Neural progenitor cell (in vitro differentiated cells): ENCODE data around the gene SDF4. TPM values are rescaled to one million over a fixed set of nuclear protein-coding genes. Genes with fewer than 3 reads are reported as not detected.

Experiments used
- DNase-seq: peaks from one replicate; pipeline ENCODE4 v3.0.0-alpha.2; 2016; ENCODE audit warnings: low spot score
- H2AFZ ChIP-seq: fragments of 200-600 bp; sonication (generic); replicated peaks from 2 replicates; pipeline ENCODE4 v1.6.1; 2016; ENCODE audit warnings: antibody characterized with exemption
- H3F3A ChIP-seq: fragments of 200-600 bp; sonication (generic); 2 replicates; pipeline ENCODE4 v1.6.1; 2016; ENCODE audit warnings: antibody characterized with exemption, low read depth
- H3K27ac ChIP-seq: fragments of 200-600 bp; sonication (generic); 2 replicates; pipeline ENCODE4 v1.5.1; 2016; ENCODE audit warnings: mild to moderate bottlenecking
- H3K27me3 ChIP-seq: fragments of 200-600 bp; sonication (generic); 2 replicates; pipeline ENCODE4 v1.6.1; 2016; ENCODE audit warnings: mild to moderate bottlenecking, moderate library complexity
- H3K36me3 ChIP-seq: fragments of 200-600 bp; sonication (generic); 2 replicates; pipeline ENCODE4 v1.5.1; 2016
- H3K4me1 ChIP-seq: fragments of 200-600 bp; sonication (generic); 2 replicates; pipeline ENCODE4 v1.6.1; 2016; ENCODE audit warnings: mixed run types
- H3K4me2 ChIP-seq: fragments of 200-600 bp; sonication (generic); 2 replicates; pipeline ENCODE4 v1.6.1; 2016
- H3K4me3 ChIP-seq: fragments of 200-600 bp; sonication (generic); 2 replicates; pipeline ENCODE4 v1.5.1; 2016
- H3K79me2 ChIP-seq: fragments of 200-600 bp; sonication (generic); 2 replicates; pipeline ENCODE4 v1.6.1; 2016; ENCODE audit warnings: low read depth
- H3K9ac ChIP-seq: fragments of 200-600 bp; sonication (generic); 2 replicates; pipeline ENCODE4 v1.6.1; 2016
- H3K9me3 ChIP-seq: fragments of 200-600 bp; sonication (generic); 2 replicates; pipeline ENCODE4 v1.5.1; 2016; ENCODE audit warnings: low read depth
- H4K20me1 ChIP-seq: fragments of 200-600 bp; sonication (generic); 2 replicates; pipeline ENCODE4 v1.6.1; 2016; ENCODE audit warnings: low read depth
- H3K27ac Mint-ChIP-seq: 3 replicates; pipeline ENCODE4 v1.8.0; 2021; ENCODE audit warnings: mixed read lengths
- H3K27me3 Mint-ChIP-seq: 2 replicates; pipeline ENCODE4 v1.8.0; 2022; ENCODE audit warnings: low read depth, mild to moderate bottlenecking, inconsistent platforms, moderate library complexity, mixed read lengths; ENCODE audit not compliant: insufficient read depth
- H3K36me3 Mint-ChIP-seq: 3 replicates; pipeline ENCODE4 v1.8.0; 2021; ENCODE audit warnings: mixed read lengths
- H3K4me1 Mint-ChIP-seq: 3 replicates; pipeline ENCODE4 v1.8.0; 2021; ENCODE audit warnings: mixed read lengths
- H3K4me3 Mint-ChIP-seq: 3 replicates; pipeline ENCODE4 v1.8.0; 2021; ENCODE audit warnings: mild to moderate bottlenecking, moderate library complexity, mixed read lengths
- H3K9me3 Mint-ChIP-seq: 3 replicates; pipeline ENCODE4 v1.8.0; 2020; ENCODE audit warnings: mixed read lengths
- CTCF ChIP-seq: fragments of 200-600 bp; sonication (generic); IDR thresholded peaks from 2 replicates; pipeline ENCODE4 v1.5.1; 2017; ENCODE audit warnings: antibody characterized with exemption, mild to moderate bottlenecking
- EZH2 ChIP-seq: fragments of 200-600 bp; sonication (generic); IDR thresholded peaks from 2 replicates; pipeline ENCODE4 v1.6.1; 2017; ENCODE audit warnings: antibody characterized with exemption, mild to moderate bottlenecking, moderate library complexity
- EZH2phosphoT487 ChIP-seq: fragments of 200-600 bp; sonication (generic); IDR thresholded peaks from 2 replicates; pipeline ENCODE4 v1.6.1; 2017; ENCODE audit warnings: antibody characterized with exemption
- total RNA-seq: library from RNA; depleted of rRNA; stranded (reverse); fragments of >200 nt; gene quantifications from 2 replicates; pipeline ENCODE4 v1.2.3, GENCODE V29; 2015; ENCODE audit warnings: low replicate concordance

Gene SDF4
- total RNA-seq, 1 donor from 2014 or later, result 16.6 TPM

- Mint-ChIP-seq H3K9me3 (peaks cover 23% of the 10 kb centered on the region), H3K36me3 (peaks cover 2% of the 10 kb centered on the region), H3K4me1 (peaks cover 1% of the 10 kb centered on the region), H3K27me3 (no peaks in the 10 kb centered on the region), H3K27ac (no peak overlapping the region), H3K4me3 (no peak overlapping the region)
- H2AFZ ChIP-seq, result no peak overlapping the region
- no peak for DNase-seq
- H4K20me1 ChIP-seq, result no peaks in the 10 kb centered on the region
- TF ChIP-seq CTCF (no peak), EZH2phosphoT487 (no peak), EZH2 (no peak)
- no peaks in the 10 kb centered on the region for H3K79me2 ChIP-seq
- H3K9me3 ChIP-seq, result peaks cover 4% of the 10 kb centered on the region
- no peak overlapping the region for H3K4me2 ChIP-seq
- H3K9ac ChIP-seq, result no peak overlapping the region
- H3K27me3 ChIP-seq, result peaks cover 4% of the 10 kb centered on the region
- H3K27ac ChIP-seq, result no peak overlapping the region
- no peaks in the 10 kb centered on the region for H3K4me1 ChIP-seq
- H3K36me3 ChIP-seq, result no peaks in the 10 kb centered on the region
- H3F3A ChIP-seq, result no peaks in the 10 kb centered on the region
- no peak overlapping the region for H3K4me3 ChIP-seq
Observed at GRCh38 chr1:1194723-1195122, 37.1 kb downstream of the SDF4 start.

- Mint-ChIP-seq H3K36me3 (peaks cover 2% of the 10 kb centered on the region), H3K27ac (no peak overlapping the region), H3K27me3 (no peaks in the 10 kb centered on the region), H3K4me1 (no peaks in the 10 kb centered on the region), H3K4me3 (no peak overlapping the region), H3K9me3 (peaks cover 27% of the 10 kb centered on the region)
- Histone ChIP-seq H3K27ac (no peak overlapping the region), H3K4me3 (no peak overlapping the region), H3K9ac (no peak overlapping the region), H3F3A (no peaks in the 10 kb centered on the region), H3K36me3 (no peaks in the 10 kb centered on the region), H2AFZ (no peak overlapping the region), H3K79me2 (no peaks in the 10 kb centered on the region), H3K4me2 (no peak overlapping the region), H3K9me3 (peaks cover 4% of the 10 kb centered on the region), H3K4me1 (no peaks in the 10 kb centered on the region), H3K27me3 (no peaks in the 10 kb centered on the region), H4K20me1 (no peaks in the 10 kb centered on the region)
- TF ChIP-seq CTCF (no peak), EZH2 (no peak), EZH2phosphoT487 (no peak)
- DNase-seq, result no peak
Observed at GRCh38 chr1:1191734-1192133, 40.1 kb downstream of the SDF4 start.

GRCh38 chr1:1189111-1189510 lies 42.7 kb downstream of the SDF4 start:
- Mint-ChIP-seq H3K9me3 (peaks cover 15% of the 10 kb centered on the region), H3K4me3 (no peak overlapping the region), H3K27ac (no peak overlapping the region), H3K36me3 (no peaks in the 10 kb centered on the region), H3K27me3 (peaks cover 3% of the 10 kb centered on the region), H3K4me1 (no peaks in the 10 kb centered on the region)
- no peaks in the 10 kb centered on the region for H3F3A ChIP-seq
- no peak overlapping the region for H3K27ac ChIP-seq
- H3K27me3 ChIP-seq, result no peaks in the 10 kb centered on the region
- DNase-seq, result no peak
- TF ChIP-seq EZH2phosphoT487 (no peak), EZH2 (no peak), CTCF (no peak)
- H3K79me2 ChIP-seq, result no peaks in the 10 kb centered on the region
- no peak overlapping the region for H3K4me3 ChIP-seq
- H3K9ac ChIP-seq, result no peak overlapping the region
- no peak overlapping the region for H3K4me2 ChIP-seq
- H3K9me3 ChIP-seq, result no peaks in the 10 kb centered on the region
- H3K4me1 ChIP-seq, result no peaks in the 10 kb centered on the region
- H2AFZ ChIP-seq, result no peak overlapping the region
- no peaks in the 10 kb centered on the region for H3K36me3 ChIP-seq
- H4K20me1 ChIP-seq, result no peaks in the 10 kb centered on the region
